H1 (cell line): ENCODE measurements around the gene MORC2.

Experiments used
- BACH1 ChIP-seq: IDR thresholded peaks from 2 replicates; pipeline ENCODE4 v1.6.1; 2012; ENCODE audit warnings: low read length, improper control_type of control experiment
- CHD2 ChIP-seq: IDR thresholded peaks from 2 replicates; pipeline ENCODE4 v1.6.1; 2012; ENCODE audit warnings: low read length, improper control_type of control experiment
- EP300 ChIP-seq, 2 experiments: IDR thresholded peaks; 1 replicate in 1 of 2; 2 replicates in 1 of 2; pipeline ENCODE4 v1.6.1; 2011 to 2012; ENCODE audit warnings: low read depth in 2 of 2, low read length in 2 of 2, mild to moderate bottlenecking in 2 of 2, borderline replicate concordance in 1 of 2, inconsistent platforms in 1 of 2, moderate library complexity in 1 of 2
- EZH2 ChIP-seq: fragments of 200-600 bp; sonication (generic); IDR thresholded peaks from 2 replicates; pipeline ENCODE4 v1.7.1; 2012; ENCODE audit warnings: low read depth, mild to moderate bottlenecking, moderate library complexity, low read length, inconsistent platforms; ENCODE audit not compliant: severe bottlenecking
- GABPA ChIP-seq: IDR thresholded peaks from 2 replicates; pipeline ENCODE4 v1.6.1; 2011; ENCODE audit warnings: mild to moderate bottlenecking, low read length, moderate library complexity, borderline replicate concordance; ENCODE audit not compliant: insufficient read depth
- KDM5A ChIP-seq: fragments of 200-600 bp; IDR thresholded peaks from 2 replicates; pipeline ENCODE4 v1.7.1; 2012; ENCODE audit warnings: mild to moderate bottlenecking, low read length, inconsistent platforms, mixed read lengths
- SP1 ChIP-seq: IDR thresholded peaks from 2 replicates; pipeline ENCODE4 v1.6.1; 2011; ENCODE audit warnings: low read depth, low read length
- TBP ChIP-seq: IDR thresholded peaks from 2 replicates; pipeline ENCODE4 v1.6.1; 2011; ENCODE audit warnings: low read depth, low read length, improper control_type of control experiment
- TF ChIP-seq, protein P1 (sequence below), 3 experiments: IDR thresholded peaks; 1 replicate in 2 of 3; 2 replicates in 1 of 3; pipeline versions ENCODE4 v1.5.1 to v1.6.1; 2011; ENCODE audit warnings: low read length in 3 of 3, mild to moderate bottlenecking in 3 of 3, inconsistent platforms in 2 of 3, low read depth in 1 of 3, moderate library complexity in 1 of 3; ENCODE audit not compliant: insufficient read depth in 1 of 3; ENCODE audit errors: control extremely low read depth in 1 of 3
- TF ChIP-seq, protein P2 (sequence below): IDR thresholded peaks from 2 replicates; pipeline ENCODE4 v1.6.1; 2011; ENCODE audit warnings: low read length, improper control_type of control experiment

DNA sequence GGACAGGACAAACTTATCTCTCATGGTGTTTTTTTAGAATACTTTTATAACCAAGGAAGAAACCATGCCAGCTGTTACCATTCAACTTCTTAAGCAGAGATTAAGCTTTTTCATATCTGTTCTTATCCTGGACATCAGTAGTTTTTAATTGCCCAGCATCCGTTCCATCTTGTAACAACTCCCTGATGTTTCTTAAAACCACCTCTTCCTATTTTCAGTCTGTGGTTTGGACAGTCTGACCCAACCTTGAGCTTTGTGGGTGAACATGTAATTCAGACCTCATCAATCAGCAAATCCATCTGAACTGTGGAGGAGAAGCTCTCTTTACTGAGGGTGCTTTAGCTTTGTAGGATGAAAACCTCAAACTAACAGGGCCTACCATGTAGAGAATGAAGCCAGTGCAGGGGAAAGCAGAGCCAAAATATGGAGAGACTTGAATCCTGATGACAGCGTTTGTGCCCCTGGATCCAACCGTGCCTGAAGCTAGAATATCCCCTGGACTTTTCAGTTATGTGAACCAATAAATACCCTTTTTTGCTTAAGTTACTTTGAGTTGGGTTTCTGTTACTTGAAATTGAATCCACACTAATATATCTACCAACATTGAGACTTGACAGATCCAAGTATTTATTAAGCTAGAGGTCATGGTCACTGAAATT lies 9.9 kb upstream of the MORC2 start:
- no peak for TF ChIP-seq EZH2
- TF ChIP-seq, protein P1, sequence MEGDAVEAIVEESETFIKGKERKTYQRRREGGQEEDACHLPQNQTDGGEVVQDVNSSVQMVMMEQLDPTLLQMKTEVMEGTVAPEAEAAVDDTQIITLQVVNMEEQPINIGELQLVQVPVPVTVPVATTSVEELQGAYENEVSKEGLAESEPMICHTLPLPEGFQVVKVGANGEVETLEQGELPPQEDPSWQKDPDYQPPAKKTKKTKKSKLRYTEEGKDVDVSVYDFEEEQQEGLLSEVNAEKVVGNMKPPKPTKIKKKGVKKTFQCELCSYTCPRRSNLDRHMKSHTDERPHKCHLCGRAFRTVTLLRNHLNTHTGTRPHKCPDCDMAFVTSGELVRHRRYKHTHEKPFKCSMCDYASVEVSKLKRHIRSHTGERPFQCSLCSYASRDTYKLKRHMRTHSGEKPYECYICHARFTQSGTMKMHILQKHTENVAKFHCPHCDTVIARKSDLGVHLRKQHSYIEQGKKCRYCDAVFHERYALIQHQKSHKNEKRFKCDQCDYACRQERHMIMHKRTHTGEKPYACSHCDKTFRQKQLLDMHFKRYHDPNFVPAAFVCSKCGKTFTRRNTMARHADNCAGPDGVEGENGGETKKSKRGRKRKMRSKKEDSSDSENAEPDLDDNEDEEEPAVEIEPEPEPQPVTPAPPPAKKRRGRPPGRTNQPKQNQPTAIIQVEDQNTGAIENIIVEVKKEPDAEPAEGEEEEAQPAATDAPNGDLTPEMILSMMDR (IDR thresholded peaks at IDR 0.05; ENCODE audit: control extremely low read depth in 1 of 3, insufficient read depth in 1 of 3, low read depth in 1 of 3, low read length in 3 of 3): no peak
- no peak for TF ChIP-seq CHD2
- TF ChIP-seq TBP: no peak
- no peak for TF ChIP-seq BACH1
- no peak for TF ChIP-seq KDM5A
- TF ChIP-seq EP300 (IDR thresholded peaks at IDR 0.05; ENCODE audit: borderline replicate concordance in 1 of 2, low read depth in 2 of 2, low read length in 2 of 2): no peak
- TF ChIP-seq, protein P2, sequence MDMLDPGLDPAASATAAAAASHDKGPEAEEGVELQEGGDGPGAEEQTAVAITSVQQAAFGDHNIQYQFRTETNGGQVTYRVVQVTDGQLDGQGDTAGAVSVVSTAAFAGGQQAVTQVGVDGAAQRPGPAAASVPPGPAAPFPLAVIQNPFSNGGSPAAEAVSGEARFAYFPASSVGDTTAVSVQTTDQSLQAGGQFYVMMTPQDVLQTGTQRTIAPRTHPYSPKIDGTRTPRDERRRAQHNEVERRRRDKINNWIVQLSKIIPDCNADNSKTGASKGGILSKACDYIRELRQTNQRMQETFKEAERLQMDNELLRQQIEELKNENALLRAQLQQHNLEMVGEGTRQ: no peak
- TF ChIP-seq GABPA: no peak
- no peak for TF ChIP-seq SP1
